ENCODE results near the gene C16orf92. TPM values are rescaled to one million over a fixed set of nuclear protein-coding genes. Genes with fewer than 3 reads are reported as not detected.

The C16orf92 gene
- total RNA-seq, 2 donors from 2014 or later: not detected

GRCh38 chr16:29994600-29995323 lies 28.2 kb upstream of the C16orf92 start:
- 32 to 45% methylated on average over 12 to 24 of the region's 24 CpGs for WGBS, 2 experiments (ENCODE audit: insufficient coverage in 1 of 2, insufficient read length in 1 of 2)
- TF ChIP-seq, protein P1, sequence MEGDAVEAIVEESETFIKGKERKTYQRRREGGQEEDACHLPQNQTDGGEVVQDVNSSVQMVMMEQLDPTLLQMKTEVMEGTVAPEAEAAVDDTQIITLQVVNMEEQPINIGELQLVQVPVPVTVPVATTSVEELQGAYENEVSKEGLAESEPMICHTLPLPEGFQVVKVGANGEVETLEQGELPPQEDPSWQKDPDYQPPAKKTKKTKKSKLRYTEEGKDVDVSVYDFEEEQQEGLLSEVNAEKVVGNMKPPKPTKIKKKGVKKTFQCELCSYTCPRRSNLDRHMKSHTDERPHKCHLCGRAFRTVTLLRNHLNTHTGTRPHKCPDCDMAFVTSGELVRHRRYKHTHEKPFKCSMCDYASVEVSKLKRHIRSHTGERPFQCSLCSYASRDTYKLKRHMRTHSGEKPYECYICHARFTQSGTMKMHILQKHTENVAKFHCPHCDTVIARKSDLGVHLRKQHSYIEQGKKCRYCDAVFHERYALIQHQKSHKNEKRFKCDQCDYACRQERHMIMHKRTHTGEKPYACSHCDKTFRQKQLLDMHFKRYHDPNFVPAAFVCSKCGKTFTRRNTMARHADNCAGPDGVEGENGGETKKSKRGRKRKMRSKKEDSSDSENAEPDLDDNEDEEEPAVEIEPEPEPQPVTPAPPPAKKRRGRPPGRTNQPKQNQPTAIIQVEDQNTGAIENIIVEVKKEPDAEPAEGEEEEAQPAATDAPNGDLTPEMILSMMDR (conservative IDR thresholded peaks at IDR 0.05): no peak
- Mint-ChIP-seq H3K4me1 (peaks cover 7% of the 10 kb centered on the region), H3K27me3 (ENCODE audit: insufficient read depth) (no peaks in the 10 kb centered on the region), H3K27ac (peak overlapping the region; percentile 98), H3K4me3 (peak overlapping the region; percentile 97), H3K9me3 (no peaks in the 10 kb centered on the region), H3K36me3 (ENCODE audit: low read depth) (peaks cover 40% of the 10 kb centered on the region)
- H3K27me3 ChIP-seq (ENCODE audit: control insufficient read depth, insufficient read depth, low read length, poor library complexity, severe bottlenecking): no peaks in the 10 kb centered on the region
- H3K4me3 ChIP-seq (ENCODE audit: low read length): peak overlapping the region; percentile 98
- peaks cover 35% of the 10 kb centered on the region for H3K36me3 ChIP-seq (ENCODE audit: control insufficient read depth, insufficient read depth, low read length)
- H3K27ac ChIP-seq (ENCODE audit: low read depth, low read length): no peak overlapping the region
- no peaks in the 10 kb centered on the region for H3K9me3 ChIP-seq (ENCODE audit: control insufficient read depth, low read length)
- DNase-seq: no peak
- peak overlapping the region; percentile 93 for H3K9ac ChIP-seq (ENCODE audit: extremely low read depth, low read length, poor library complexity, severe bottlenecking)
- no peaks in the 10 kb centered on the region for H3K4me1 ChIP-seq (ENCODE audit: control insufficient read depth, insufficient read depth, low read length)

GRCh38 chr16:29995324-29995910 lies 27.6 kb upstream of the C16orf92 start, which contains the start of gene HIRIP3:
TSS of gene HIRIP3 (minus strand) at chr16:29995617. CDS start at chr16:29995605, 12 bp downstream.
- Histone ChIP-seq H3K4me1 (ENCODE audit: control insufficient read depth, insufficient read depth, low read length) (no peaks in the 10 kb centered on the region), H3K9me3 (ENCODE audit: control insufficient read depth, low read length) (no peaks in the 10 kb centered on the region), H3K9ac (ENCODE audit: extremely low read depth, low read length, poor library complexity, severe bottlenecking) (peak within 1 kb of the TSS; percentile 93), H3K4me3 (ENCODE audit: low read length) (peak within 1 kb of the TSS; percentile 98), H3K27ac (ENCODE audit: low read depth, low read length) (peak within 1 kb of the TSS; percentile 78), H3K36me3 (ENCODE audit: control insufficient read depth, insufficient read depth, low read length) (peaks cover 29% of the 10 kb centered on the region), H3K27me3 (ENCODE audit: control insufficient read depth, insufficient read depth, low read length, poor library complexity, severe bottlenecking) (no peaks in the 10 kb centered on the region)
- 0 to 1% methylated on average over 27 to 53 of the region's 53 CpGs for WGBS, 2 experiments (ENCODE audit: insufficient coverage in 1 of 2, insufficient read length in 1 of 2)
- peaks cover 35% of the 10 kb centered on the region for H3K36me3 Mint-ChIP-seq (ENCODE audit: low read depth)
- peak within 1 kb of the TSS; percentile 97 for H3K4me3 Mint-ChIP-seq
- no peaks in the 10 kb centered on the region for H3K9me3 Mint-ChIP-seq
- H3K27ac Mint-ChIP-seq: peak within 1 kb of the TSS; percentile 98
- peak; percentile 93 for DNase-seq
- H3K4me1 Mint-ChIP-seq: peaks cover 7% of the 10 kb centered on the region
- no peaks in the 10 kb centered on the region for H3K27me3 Mint-ChIP-seq (ENCODE audit: insufficient read depth)
- TF ChIP-seq, protein P1 (conservative IDR thresholded peaks at IDR 0.05): no peak

DNA sequence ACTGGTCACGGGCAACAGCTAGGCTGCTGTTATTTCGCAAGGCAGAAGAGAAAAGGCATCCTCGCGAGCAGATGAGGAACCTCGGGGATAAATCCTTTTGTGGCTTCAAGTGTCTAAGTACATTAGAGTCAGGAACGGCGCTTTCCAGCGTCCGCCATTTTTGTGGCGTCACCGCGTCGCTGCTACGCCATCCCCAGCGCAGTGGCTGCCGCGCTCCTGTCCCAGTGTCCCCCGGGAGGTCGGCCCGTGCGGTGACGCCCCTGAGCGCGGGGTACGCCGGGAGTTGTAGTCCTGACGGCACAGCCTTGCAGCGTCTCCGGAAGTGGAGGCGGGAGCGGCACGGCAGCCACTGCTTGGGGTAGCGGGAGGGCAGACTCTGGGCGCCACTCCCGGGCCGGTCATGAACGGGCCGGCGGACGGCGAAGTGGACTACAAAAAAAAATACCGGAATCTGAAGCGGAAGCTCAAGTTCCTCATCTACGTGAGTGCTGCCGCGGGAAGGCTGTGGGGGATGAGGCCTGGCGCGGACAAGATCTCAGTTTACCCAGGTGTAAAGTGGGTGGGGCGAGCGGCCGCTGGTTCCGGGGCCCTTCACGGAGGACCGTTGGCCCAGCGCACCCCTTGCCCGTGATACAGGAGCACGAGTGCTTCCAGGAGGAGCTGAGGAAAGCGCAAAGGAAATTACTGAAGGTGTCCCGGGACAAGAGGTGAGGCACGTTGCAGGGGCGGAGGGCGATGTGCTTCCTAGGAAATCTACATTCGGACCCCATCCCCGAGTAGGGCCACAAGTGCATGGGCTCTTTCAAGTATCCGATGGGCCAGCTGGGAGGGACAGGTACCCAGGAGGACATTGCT lies 26.9 kb upstream of the C16orf92 start, which contains the start of gene INO80E:
Gene INO80E, plus strand, starts transcription at position 331 of the 855 bp plus-strand sequence. Its CDS starts 70 bp downstream, at position 401.
- Histone ChIP-seq H3K27ac (ENCODE audit: low read depth, low read length) (peak within 1 kb of the TSS; percentile 78), H3K9me3 (ENCODE audit: control insufficient read depth, low read length) (no peaks in the 10 kb centered on the region), H3K27me3 (ENCODE audit: control insufficient read depth, insufficient read depth, low read length, poor library complexity, severe bottlenecking) (no peaks in the 10 kb centered on the region), H3K4me1 (ENCODE audit: control insufficient read depth, insufficient read depth, low read length) (no peaks in the 10 kb centered on the region), H3K4me3 (ENCODE audit: low read length) (peak within 1 kb of the TSS; percentile 98), H3K36me3 (ENCODE audit: control insufficient read depth, insufficient read depth, low read length) (peaks cover 30% of the 10 kb centered on the region), H3K9ac (ENCODE audit: extremely low read depth, low read length, poor library complexity, severe bottlenecking) (peak within 1 kb of the TSS; percentile 93)
- DNase-seq: peak; percentile 100
- H3K27ac Mint-ChIP-seq: peak within 1 kb of the TSS; percentile 98
- TF ChIP-seq, protein P1 (conservative IDR thresholded peaks at IDR 0.05): no peak
- 0% methylated on average over 50 to 65 of the region's 65 CpGs for WGBS, 2 experiments (ENCODE audit: insufficient coverage in 1 of 2, insufficient read length in 1 of 2)
- H3K36me3 Mint-ChIP-seq (ENCODE audit: low read depth): peaks cover 32% of the 10 kb centered on the region
- H3K27me3 Mint-ChIP-seq (ENCODE audit: insufficient read depth): no peaks in the 10 kb centered on the region
- H3K4me3 Mint-ChIP-seq: peak within 1 kb of the TSS; percentile 97
- H3K4me1 Mint-ChIP-seq: peaks cover 7% of the 10 kb centered on the region
- no peaks in the 10 kb centered on the region for H3K9me3 Mint-ChIP-seq

Measured in endodermal cell (in vitro differentiated cells).